ENCODE measurements around the gene SSRP1.
"Not testable (repeated sequence)": the region's sequence is repeated elsewhere in the genome, so short reads cannot be mapped to it uniquely, and the experiment has no call there.

Gene SSRP1

GRCh38 chr11:57335343-57336110 is at the start of gene SSRP1:
Gene SSRP1, minus strand, starts transcription at chr11:57335892. Its CDS starts 771 bp downstream, at chr11:57335121.
- DNase-seq = peak; percentile 74 to 75

GRCh38 chr11:57380975-57381374 is 45.3 kb upstream of the SSRP1 start, which contains the start of gene PRG3:
Gene PRG3, minus strand, starts transcription at chr11:57381150. Its CDS starts 442 bp downstream, at chr11:57380708.
- DNase-seq = no peak

GRCh38 chr11:57379732-57380131 is 44.0 kb upstream of the SSRP1 start:
- no peak for DNase-seq

GRCh38 chr11:57378186-57378585 is 42.5 kb upstream of the SSRP1 start:
- no peak for DNase-seq

GRCh38 chr11:57377107-57377506 is 41.4 kb upstream of the SSRP1 start:
- no peak for DNase-seq

GRCh38 chr11:57376095-57377090 is 40.7 kb upstream of the SSRP1 start:
- DNase-seq = no peak

GRCh38 chr11:57375490-57375889 is 39.8 kb upstream of the SSRP1 start:
- no peak for DNase-seq

- DNase-seq = no peak
Measured at GRCh38 chr11:57374966-57375365, 39.3 kb upstream of the SSRP1 start.

- no peak for DNase-seq
Measured at GRCh38 chr11:57373146-57373545, 37.5 kb upstream of the SSRP1 start.

- DNase-seq = no peak
Measured at GRCh38 chr11:57370941-57371340, 35.2 kb upstream of the SSRP1 start.

- no peak for DNase-seq
Measured at GRCh38 chr11:57370251-57370650, 34.6 kb upstream of the SSRP1 start.

- no peak for DNase-seq
Measured at GRCh38 chr11:57368845-57369232, 33.1 kb upstream of the SSRP1 start.

- no peak for DNase-seq
Measured at GRCh38 chr11:57368106-57368844, 32.6 kb upstream of the SSRP1 start.

GRCh38 chr11:57364851-57365660 is 29.4 kb upstream of the SSRP1 start:
- DNase-seq = no peak

- DNase-seq = no peak
Measured at GRCh38 chr11:57363131-57364080, 27.7 kb upstream of the SSRP1 start.

GRCh38 chr11:57361926-57362325 is 26.2 kb upstream of the SSRP1 start:
- no peak for DNase-seq

- DNase-seq = not testable (repeated sequence)
Measured at GRCh38 chr11:57361420-57361819, 25.7 kb upstream of the SSRP1 start.

GRCh38 chr11:57360991-57361390 is 25.3 kb upstream of the SSRP1 start:
- no peak for DNase-seq

GRCh38 chr11:57359896-57360690 is 24.4 kb upstream of the SSRP1 start:
- no peak for DNase-seq

GRCh38 chr11:57359396-57359795 is 23.7 kb upstream of the SSRP1 start:
- DNase-seq = no peak

Measured in AML-193 (cell line).